CD8-positive, alpha-beta memory T cell (primary cell): Measurements from ENCODE around the gene CALY. TPM values are rescaled to one million over a fixed set of nuclear protein-coding genes. Genes with fewer than 3 reads are reported as not detected.

ENCODE experiments used
- CTCF ChIA-PET: fragments of 350-600 bp; sonication (Branson Sonifier 250); formaldehyde crosslinking; loops from one replicate; lab custom pipeline; 2021; ENCODE audit warnings: antibody characterized with exemption; lab: Charles Lee
- POLR2A ChIA-PET: fragments of 350-600 bp; sonication (Branson Sonifier 250); formaldehyde crosslinking; loops from one replicate; lab custom pipeline; 2021; ENCODE audit warnings: antibody characterized with exemption; lab: Charles Lee
- DNase-seq, 5 donors: peaks; one replicate each; pipeline versions ENCODE4 v3.0.0 to v3.0.0-alpha.2; 2020 to 2022; ENCODE audit warnings: mixed read lengths in 1 of 5
- H3K27ac ChIP-seq: one replicate; pipeline ENCODE4 v1.7.0; 2013; ENCODE audit warnings: low read depth, mild to moderate bottlenecking, low read length, moderate library complexity
- H3K27me3 ChIP-seq: 2 replicates; pipeline ENCODE4 v1.7.0; 2013; ENCODE audit warnings: low read length, mild to moderate bottlenecking; ENCODE audit not compliant: insufficient read depth, poor library complexity, severe bottlenecking
- H3K36me3 ChIP-seq: 2 replicates; pipeline ENCODE4 v1.7.0; 2013; ENCODE audit warnings: mild to moderate bottlenecking, low read length, moderate library complexity; ENCODE audit not compliant: insufficient read depth
- H3K4me1 ChIP-seq: 2 replicates; pipeline ENCODE4 v1.7.0; 2013; ENCODE audit warnings: mild to moderate bottlenecking, low read length, moderate library complexity; ENCODE audit not compliant: insufficient read depth
- H3K4me3 ChIP-seq: 2 replicates; pipeline ENCODE4 v1.7.0; 2013; ENCODE audit warnings: mild to moderate bottlenecking, low read length
- H3K9me3 ChIP-seq: 2 replicates; pipeline ENCODE4 v1.7.0; 2013; ENCODE audit warnings: mild to moderate bottlenecking, low read length
- H3K27ac Mint-ChIP-seq, 8 donors: one replicate each; pipeline ENCODE4 v1.8.0; 2020 to 2021; ENCODE audit warnings: mixed read lengths in 8 of 8, mild to moderate bottlenecking in 6 of 8, inconsistent platforms in 3 of 8, moderate library complexity in 3 of 8
- H3K27me3 Mint-ChIP-seq, 2 donors: one replicate each; pipeline ENCODE4 v1.8.0; 2020 to 2021; ENCODE audit warnings: mixed read lengths in 2 of 2, mild to moderate bottlenecking in 1 of 2, moderate library complexity in 1 of 2
- H3K36me3 Mint-ChIP-seq, 3 donors: one replicate each; pipeline ENCODE4 v1.8.0; 2020 to 2021; ENCODE audit warnings: mixed read lengths in 3 of 3, inconsistent platforms in 1 of 3, mild to moderate bottlenecking in 1 of 3
- H3K4me1 Mint-ChIP-seq, 3 donors: one replicate each; pipeline ENCODE4 v1.8.0; 2020 to 2021; ENCODE audit warnings: mixed read lengths in 3 of 3, inconsistent platforms in 1 of 3, mild to moderate bottlenecking in 1 of 3
- H3K4me3 Mint-ChIP-seq, 7 donors: one replicate each; pipeline ENCODE4 v1.8.0; 2020 to 2021; ENCODE audit warnings: mixed read lengths in 7 of 7, mild to moderate bottlenecking in 6 of 7, moderate library complexity in 4 of 7, inconsistent platforms in 2 of 7
- H3K9me3 Mint-ChIP-seq, 5 donors: one replicate each; pipeline ENCODE4 v1.8.0; 2020 to 2022; ENCODE audit warnings: mixed read lengths in 5 of 5, mild to moderate bottlenecking in 3 of 5, moderate library complexity in 2 of 5, inconsistent platforms in 1 of 5
- polyA plus RNA-seq: library from polyadenylated mRNA; unstranded; fragments of 300-500 nt; fragmentation: Illumina TruSeq; gene quantifications from one replicate; pipeline ENCODE4 v1.2.3, GENCODE V29; 2021
- total RNA-seq, 2 experiments: library from RNA; stranded (reverse); gene quantifications; one replicate each; pipeline ENCODE4 v1.2.3, GENCODE V29; 2021

Gene CALY, protein sequence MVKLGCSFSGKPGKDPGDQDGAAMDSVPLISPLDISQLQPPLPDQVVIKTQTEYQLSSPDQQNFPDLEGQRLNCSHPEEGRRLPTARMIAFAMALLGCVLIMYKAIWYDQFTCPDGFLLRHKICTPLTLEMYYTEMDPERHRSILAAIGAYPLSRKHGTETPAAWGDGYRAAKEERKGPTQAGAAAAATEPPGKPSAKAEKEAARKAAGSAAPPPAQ
- total RNA-seq: 1 to 10 TPM in 1 of 2 experiments, under 1 TPM in 1; 0.92 to 1.3 TPM
- polyA plus RNA-seq: 0.83 TPM

DNA sequence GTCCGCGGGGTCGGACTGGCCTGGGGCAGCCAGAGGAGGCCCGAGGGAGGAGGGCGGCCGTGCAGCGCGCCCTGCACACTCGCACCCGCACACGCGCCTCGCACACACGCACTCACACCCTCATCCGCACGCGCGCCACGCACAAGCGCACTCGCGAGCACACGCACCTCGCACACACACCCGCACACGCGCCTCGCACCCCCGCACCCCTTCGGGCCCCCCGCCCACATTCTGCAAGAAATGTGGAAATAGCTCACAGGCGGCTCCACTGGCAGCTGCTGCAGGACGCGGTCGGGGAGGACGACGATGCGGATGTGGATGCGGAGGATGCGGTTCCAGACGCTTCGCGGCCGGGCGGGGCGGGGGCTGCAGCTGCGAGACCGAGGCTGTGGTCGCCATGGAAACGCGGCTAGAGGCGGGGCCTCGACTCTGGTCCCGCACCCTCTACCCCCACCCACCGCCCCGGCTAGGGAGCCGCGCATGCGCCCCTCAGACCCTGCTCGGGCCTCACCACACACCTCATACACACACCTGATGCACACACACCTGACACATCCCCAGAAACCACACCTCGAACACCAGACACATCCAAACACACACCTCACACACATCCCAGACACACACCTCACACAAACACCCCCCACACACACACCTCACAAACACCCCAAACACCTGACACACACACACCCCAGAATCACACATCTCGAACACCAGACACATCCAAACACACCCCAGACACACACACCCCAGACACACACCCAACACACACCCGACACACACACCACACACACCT lies at the start of gene CALY:
CALY (minus strand) TSS at position 320 of the 793 bp plus-strand sequence. CDS start 7,907 bp downstream, outside the sequence.
- CTCF ChIA-PET: interaction anchor here (0.6 to 1.9 kb wide), 3 partner anchors 13 to 19 kb away, joined by 3 to 5 read pairs (median 3); no protein-coding TSS in a partner anchor
- no peaks in the 10 kb centered on the region for H3K36me3 ChIP-seq

DNA sequence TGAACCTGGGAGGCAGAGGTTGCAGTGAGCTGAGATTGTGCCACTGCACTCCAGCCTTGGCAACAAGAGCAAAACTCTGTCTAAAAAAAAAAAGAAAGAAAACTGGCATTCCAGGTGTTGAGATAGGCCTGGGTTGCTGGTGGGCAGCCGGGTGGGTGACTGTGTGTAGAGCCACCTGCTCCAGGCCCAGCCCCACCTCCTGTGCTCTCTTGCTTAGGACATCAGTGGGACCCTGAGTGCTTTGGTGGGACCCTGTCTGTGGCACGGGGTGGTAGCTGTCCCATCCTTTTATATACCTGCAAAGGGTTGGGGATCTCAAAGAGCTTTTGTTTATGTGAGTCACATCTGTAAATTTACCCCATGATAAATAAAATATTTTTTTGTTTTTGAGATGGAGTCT lies 48.5 kb upstream of the CALY start:
- Mint-ChIP-seq H3K4me3 (no peak overlapping the region), H3K9me3 (no peaks in the 10 kb centered on the region), H3K4me1 (peaks cover 23 to 40% (median 34%) of the 10 kb centered on the region in 3 donors), H3K27ac (peak overlapping the region in 1 of 8 donors; percentile 68), H3K27me3 (no peaks in the 10 kb centered on the region), H3K36me3 (peaks cover 0 to 14% (median 0%) of the 10 kb centered on the region in 3 donors)
- Histone ChIP-seq H3K4me3 (no peak overlapping the region), H3K27ac (no peak overlapping the region), H3K27me3 (no peaks in the 10 kb centered on the region), H3K36me3 (no peaks in the 10 kb centered on the region), H3K4me1 (peaks cover 15% of the 10 kb centered on the region), H3K9me3 (no peaks in the 10 kb centered on the region)
- CTCF ChIA-PET: no interaction called here
- POLR2A ChIA-PET: no interaction called here
- no peak for DNase-seq

More for the DNA sequence above, at the start of gene CALY:
- Histone ChIP-seq H3K4me3 (peak within 1 kb of the TSS; percentile 61), H3K27me3 (no peaks in the 10 kb centered on the region), H3K27ac (peak within 1 kb of the TSS; percentile 80), H3K9me3 (no peaks in the 10 kb centered on the region), H3K4me1 (peaks cover 19% of the 10 kb centered on the region)
- Mint-ChIP-seq H3K4me3 (peak within 1 kb of the TSS; percentile 71 to 91 (median 82)), H3K27me3 (peaks cover 2 to 3% of the 10 kb centered on the region in 2 donors), H3K9me3 (no peaks in the 10 kb centered on the region), H3K27ac (peak within 1 kb of the TSS; percentile 71 to 95 (median 92)), H3K36me3 (peaks cover 0 to 1% (median under 1%) of the 10 kb centered on the region in 3 donors), H3K4me1 (peaks cover 3 to 7% (median 4%) of the 10 kb centered on the region in 3 donors)
- POLR2A ChIA-PET: interaction anchor here (1.0 to 2.8 kb wide), 4 partner anchors 16 to 58 kb away, joined by 3 to 23 read pairs (median 6); partner anchors contain the start of gene PAOX
- DNase-seq: peak; percentile 84 to 97 (median 91)

DNA sequence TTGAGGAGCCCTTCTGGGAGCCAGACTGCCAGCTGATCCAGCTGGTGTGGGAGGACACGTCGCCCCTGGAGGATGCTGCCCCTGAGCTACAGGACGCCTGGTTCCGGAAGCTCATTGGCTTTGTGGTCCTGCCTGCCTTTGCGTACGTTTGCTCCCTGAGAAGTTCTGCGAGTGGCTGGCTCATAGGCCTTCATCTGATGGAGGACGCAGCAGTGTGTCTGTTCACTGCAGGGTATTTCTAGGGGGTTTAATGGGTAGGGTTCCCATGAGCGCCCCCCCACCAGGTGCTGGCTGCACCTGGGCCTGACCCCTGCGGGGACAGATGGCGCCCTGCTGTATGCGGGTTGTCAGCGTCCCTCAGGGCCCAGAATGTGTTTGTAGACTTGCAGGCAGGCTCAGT lies 47.4 kb upstream of the CALY start:
- Histone ChIP-seq H3K9me3 (no peaks in the 10 kb centered on the region), H3K4me1 (peaks cover 8% of the 10 kb centered on the region), H3K27ac (no peak overlapping the region), H3K36me3 (no peaks in the 10 kb centered on the region), H3K27me3 (no peaks in the 10 kb centered on the region), H3K4me3 (no peak overlapping the region)
- no peak for DNase-seq
- H3K9me3 Mint-ChIP-seq: no peaks in the 10 kb centered on the region
- POLR2A ChIA-PET: no interaction called here
- peaks cover 0 to 14% (median 0%) of the 10 kb centered on the region in 3 donors for H3K36me3 Mint-ChIP-seq
- no peaks in the 10 kb centered on the region for H3K27me3 Mint-ChIP-seq
- H3K27ac Mint-ChIP-seq: peak overlapping the region in 1 of 8 donors; percentile 66
- H3K4me1 Mint-ChIP-seq: peaks cover 15 to 35% (median 24%) of the 10 kb centered on the region in 3 donors
- H3K4me3 Mint-ChIP-seq: peak overlapping the region in 1 of 7 donors; percentile 62
- CTCF ChIA-PET: no interaction called here

DNA sequence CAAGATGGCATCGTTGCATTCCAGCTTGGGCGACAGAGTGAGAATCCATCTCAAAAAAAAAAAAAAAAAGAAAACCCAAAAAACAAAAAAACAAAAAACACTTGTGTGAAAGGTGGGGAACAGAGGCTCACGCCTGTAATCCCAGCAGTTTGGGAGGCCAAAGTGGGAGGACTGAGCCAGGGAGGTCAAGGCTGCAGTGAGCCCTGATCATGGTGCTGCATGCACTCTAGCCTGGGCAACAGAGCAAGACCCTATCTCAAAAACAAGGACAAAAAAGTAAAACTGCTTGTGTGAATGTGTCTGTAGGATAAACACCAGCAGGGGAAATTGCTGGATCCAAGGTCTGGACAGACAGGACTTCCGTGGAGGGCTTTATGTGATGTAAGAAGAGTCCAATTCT lies 46.9 kb upstream of the CALY start:
- no peak for DNase-seq
- no peaks in the 10 kb centered on the region for H3K27me3 Mint-ChIP-seq

DNA sequence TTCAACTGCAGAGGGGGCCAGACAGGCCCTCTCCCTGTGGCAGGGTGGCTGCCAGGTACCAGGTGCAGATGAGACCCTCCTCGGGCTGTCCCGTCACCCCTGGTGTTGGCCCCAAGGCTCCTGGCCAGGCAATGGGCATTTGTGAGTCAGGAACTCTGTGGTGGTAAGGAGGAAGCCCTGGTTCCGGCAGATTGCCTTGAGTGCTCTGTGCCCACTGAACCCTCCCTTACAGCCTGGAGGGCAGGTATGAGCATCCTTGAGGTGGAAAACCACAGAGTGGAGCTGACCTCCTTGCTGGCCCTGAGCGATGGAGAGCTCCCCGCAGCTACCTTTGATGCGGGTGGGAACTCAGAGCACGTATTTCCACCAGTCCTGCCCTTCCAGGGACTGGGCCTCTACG lies 44.3 kb upstream of the CALY start:
- H3K27ac Mint-ChIP-seq: peak overlapping the region in 1 of 8 donors; percentile 50
- no peaks in the 10 kb centered on the region for H3K27me3 ChIP-seq
- peaks cover 4 to 29% (median 8%) of the 10 kb centered on the region in 3 donors for H3K4me1 Mint-ChIP-seq
- CTCF ChIA-PET: interaction anchor here (1.2 to 1.6 kb wide), 2 partner anchors 8 to 51 kb away, joined by 3 to 4 read pairs; no protein-coding TSS in a partner anchor
- H3K9me3 Mint-ChIP-seq: no peaks in the 10 kb centered on the region
- peaks cover 0 to 12% (median 0%) of the 10 kb centered on the region in 3 donors for H3K36me3 Mint-ChIP-seq
- no peaks in the 10 kb centered on the region for H3K36me3 ChIP-seq
- H3K4me3 Mint-ChIP-seq: peak overlapping the region in 5 of 7 donors; percentile 38 to 84 (median 68)
- POLR2A ChIA-PET: no interaction called here
- H3K4me1 ChIP-seq: peaks cover 6% of the 10 kb centered on the region
- no peak overlapping the region for H3K27ac ChIP-seq
- no peaks in the 10 kb centered on the region for H3K27me3 Mint-ChIP-seq
- H3K9me3 ChIP-seq: no peaks in the 10 kb centered on the region
- H3K4me3 ChIP-seq: no peak overlapping the region
- no peak for DNase-seq

More for the DNA sequence above, 46.9 kb upstream of the CALY start:
- CTCF ChIA-PET: no interaction called here
- Mint-ChIP-seq H3K4me3 (no peak overlapping the region), H3K27ac (peak overlapping the region in 1 of 8 donors; percentile 46), H3K4me1 (peaks cover 11 to 29% (median 18%) of the 10 kb centered on the region in 3 donors), H3K36me3 (peaks cover 0 to 14% (median 0%) of the 10 kb centered on the region in 3 donors), H3K9me3 (no peaks in the 10 kb centered on the region)
- Histone ChIP-seq H3K4me3 (no peak overlapping the region), H3K9me3 (no peaks in the 10 kb centered on the region), H3K36me3 (no peaks in the 10 kb centered on the region), H3K4me1 (peaks cover 5% of the 10 kb centered on the region), H3K27ac (no peak overlapping the region), H3K27me3 (no peaks in the 10 kb centered on the region)
- POLR2A ChIA-PET: no interaction called here

DNA sequence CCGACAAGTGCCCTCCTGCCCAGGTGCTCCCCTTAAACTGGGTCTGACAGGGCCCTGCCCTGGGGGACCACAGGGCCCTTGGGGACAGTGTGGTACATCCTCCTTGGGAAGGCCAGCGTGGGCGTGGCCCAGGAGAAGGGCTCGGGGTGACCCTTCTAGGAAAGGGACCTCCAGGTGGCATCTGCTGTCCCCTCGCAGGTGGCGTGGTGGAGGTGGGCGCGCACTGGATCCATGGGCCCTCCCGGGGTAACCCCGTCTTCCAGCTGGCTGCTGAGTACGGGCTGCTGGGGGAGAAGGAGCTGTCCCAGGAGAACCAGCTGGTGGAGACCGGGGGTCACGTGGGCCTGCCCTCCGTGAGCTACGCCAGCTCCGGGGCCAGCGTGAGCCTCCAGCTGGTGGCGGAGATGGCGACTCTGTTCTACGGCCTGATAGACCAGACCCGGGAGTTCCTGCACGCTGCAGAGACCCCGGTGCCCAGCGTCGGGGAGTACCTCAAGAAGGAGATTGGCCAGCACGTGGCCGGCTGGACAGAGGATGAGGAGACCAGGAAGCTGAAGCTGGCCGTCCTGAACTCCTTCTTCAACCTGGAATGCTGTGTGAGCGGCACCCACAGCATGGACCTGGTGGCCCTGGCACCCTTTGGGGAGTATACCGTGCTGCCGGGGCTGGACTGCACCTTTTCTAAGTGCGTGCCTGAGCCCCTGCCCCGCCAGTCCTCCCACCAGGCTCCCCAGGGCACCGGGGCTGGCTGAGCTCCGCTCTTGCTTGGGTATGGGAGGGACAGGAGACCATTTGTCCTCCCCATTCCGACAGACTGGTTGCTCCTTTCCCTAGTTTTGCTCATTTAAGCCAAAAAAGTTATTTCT lies 43.3 kb upstream of the CALY start:
- Histone ChIP-seq H3K4me3 (peak overlapping the region; percentile 32), H3K9me3 (no peaks in the 10 kb centered on the region), H3K27me3 (no peaks in the 10 kb centered on the region), H3K4me1 (peaks cover 6% of the 10 kb centered on the region), H3K36me3 (no peaks in the 10 kb centered on the region), H3K27ac (no peak overlapping the region)
- Mint-ChIP-seq H3K27ac (peak overlapping the region in 4 of 8 donors; percentile 26 to 90 (median 80)), H3K4me3 (peak overlapping the region; percentile 62 to 89 (median 70)), H3K36me3 (peaks cover 0 to 12% (median 0%) of the 10 kb centered on the region in 3 donors), H3K9me3 (no peaks in the 10 kb centered on the region), H3K27me3 (no peaks in the 10 kb centered on the region), H3K4me1 (peaks cover 4 to 29% (median 8%) of the 10 kb centered on the region in 3 donors)
- ChIA-PET POLR2A (no interaction called here), CTCF (interaction anchor here (1.2 kb wide), 1 partner anchor 9 kb away, joined by 3 read pairs; no protein-coding TSS in a partner anchor)
- no peak for DNase-seq

DNA sequence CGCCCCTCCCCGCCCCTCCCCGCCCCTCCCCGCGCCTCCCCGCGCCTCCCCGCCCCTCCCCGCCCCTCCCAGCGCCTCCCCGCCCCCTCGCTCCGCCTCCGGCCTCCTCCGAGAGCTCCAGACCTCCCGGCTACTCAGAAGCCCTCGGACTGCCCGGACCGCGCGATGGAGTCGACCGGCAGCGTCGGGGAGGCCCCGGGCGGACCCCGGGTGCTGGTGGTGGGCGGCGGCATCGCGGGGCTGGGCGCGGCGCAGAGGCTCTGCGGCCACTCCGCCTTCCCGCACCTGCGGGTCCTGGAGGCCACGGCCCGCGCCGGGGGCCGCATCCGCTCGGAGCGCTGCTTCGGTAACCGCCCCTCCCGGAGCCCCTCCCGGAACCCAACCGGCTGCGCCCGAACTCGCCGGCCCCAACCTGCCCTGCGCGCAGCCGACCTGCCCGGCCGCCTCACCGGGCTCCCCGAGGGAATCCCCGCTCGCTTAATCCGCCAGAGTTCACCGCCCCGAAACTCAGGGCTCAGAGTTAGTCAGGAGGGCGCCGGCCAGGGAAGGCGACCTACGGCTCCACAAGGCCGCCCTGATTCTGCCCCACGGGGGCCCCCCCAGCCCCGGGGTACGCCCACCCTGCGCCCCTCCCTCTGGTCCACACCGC lies 42.6 kb upstream of the CALY start, which contains the start of gene PAOX:
PAOX (plus strand) TSS at position 111 of the 649 bp plus-strand sequence; CDS start at position 166, 55 bp downstream.
- H3K27ac Mint-ChIP-seq: peak within 1 kb of the TSS in 5 of 8 donors; percentile 22 to 83 (median 64)
- H3K9me3 Mint-ChIP-seq: no peaks in the 10 kb centered on the region
- Histone ChIP-seq H3K9me3 (no peaks in the 10 kb centered on the region), H3K4me3 (peak within 1 kb of the TSS; percentile 78), H3K27me3 (no peaks in the 10 kb centered on the region), H3K4me1 (peaks cover 6% of the 10 kb centered on the region), H3K36me3 (no peaks in the 10 kb centered on the region), H3K27ac (peak within 1 kb of the TSS; percentile 59)
- H3K36me3 Mint-ChIP-seq: peaks cover 0 to 7% (median 0%) of the 10 kb centered on the region in 3 donors
- peaks cover 5 to 34% (median 8%) of the 10 kb centered on the region in 3 donors for H3K4me1 Mint-ChIP-seq
- peak; percentile 48 to 72 (median 57) for DNase-seq
- peak within 1 kb of the TSS; percentile 86 to 92 (median 87) for H3K4me3 Mint-ChIP-seq
- ChIA-PET CTCF (no interaction called here), POLR2A (interaction anchor here (1.2 to 2.4 kb wide), 3 partner anchors 11 to 43 kb away, joined by 4 to 10 read pairs (median 10); partner anchors contain the start of gene CALY)
- peaks cover 0 to 1% of the 10 kb centered on the region in 2 donors for H3K27me3 Mint-ChIP-seq
